Skeletal muscle cell (primary cell): ENCODE measurements around the gene AIG1.
"Not testable (repeated sequence)": the region's sequence is repeated elsewhere in the genome, so short reads cannot be mapped to it uniquely, and the experiment has no call there.

Source experiments
- DNase-seq: peaks from one replicate; pipeline ENCODE4 v3.0.0-alpha.2; 2010; ENCODE audit warnings: low read depth
- H3K4me3 ChIP-seq: 2 replicates; pipeline ENCODE4 v1.5.1; 2011; ENCODE audit warnings: low read depth, mild to moderate bottlenecking, control low read depth, low read length, moderate library complexity

The AIG1 gene

GRCh38 chr6:143119260-143119659 is 58.6 kb downstream of the AIG1 start:
- no peak for DNase-seq
- H3K4me3 ChIP-seq = no peak overlapping the region

GRCh38 chr6:143123081-143123480 is 62.4 kb downstream of the AIG1 start:
- no peak for DNase-seq
- no peak overlapping the region for H3K4me3 ChIP-seq

- no peak for DNase-seq
- H3K4me3 ChIP-seq = no peak overlapping the region
These were observed 63.3 kb downstream of the AIG1 start for GRCh38 chr6:143123941-143124340.

GRCh38 chr6:143125455-143125854 is 64.8 kb downstream of the AIG1 start:
- H3K4me3 ChIP-seq = no peak overlapping the region
- no peak for DNase-seq

GRCh38 chr6:143125864-143126573 is 65.3 kb downstream of the AIG1 start:
- DNase-seq = no peak
- no peak overlapping the region for H3K4me3 ChIP-seq

GRCh38 chr6:143126574-143126941 is 65.9 kb downstream of the AIG1 start:
- H3K4me3 ChIP-seq = no peak overlapping the region
- no peak for DNase-seq

GRCh38 chr6:143127941-143128680 is 67.4 kb downstream of the AIG1 start:
- no peak for DNase-seq
- no peak overlapping the region for H3K4me3 ChIP-seq

- DNase-seq = no peak
These were observed 68.0 kb downstream of the AIG1 start for GRCh38 chr6:143128681-143129015.

GRCh38 chr6:143130928-143131327 is 70.2 kb downstream of the AIG1 start:
- H3K4me3 ChIP-seq = no peak overlapping the region
- no peak for DNase-seq

More at GRCh38 chr6:143128681-143129015, 68.0 kb downstream of the AIG1 start:
- no peak overlapping the region for H3K4me3 ChIP-seq

GRCh38 chr6:143135325-143135724 is 74.6 kb downstream of the AIG1 start:
- DNase-seq = no peak
- no peak overlapping the region for H3K4me3 ChIP-seq

- no peak overlapping the region for H3K4me3 ChIP-seq
- no peak for DNase-seq
These were observed 75.3 kb downstream of the AIG1 start for GRCh38 chr6:143135797-143136561.

GRCh38 chr6:143136647-143137046 is 76.0 kb downstream of the AIG1 start:
- no peak overlapping the region for H3K4me3 ChIP-seq
- no peak for DNase-seq

GRCh38 chr6:143139239-143139784 is 78.6 kb downstream of the AIG1 start:
- DNase-seq = no peak
- no peak overlapping the region for H3K4me3 ChIP-seq

- not testable (repeated sequence) for DNase-seq, H3K4me3 ChIP-seq
These were observed 79.2 kb downstream of the AIG1 start for GRCh38 chr6:143139884-143140283.

GRCh38 chr6:143140767-143141166 is 80.1 kb downstream of the AIG1 start:
- no peak overlapping the region for H3K4me3 ChIP-seq

GRCh38 chr6:143141442-143141841 is 80.8 kb downstream of the AIG1 start:
- no peak overlapping the region for H3K4me3 ChIP-seq
- no peak for DNase-seq

More at GRCh38 chr6:143140767-143141166, 80.1 kb downstream of the AIG1 start:
- DNase-seq = no peak

- H3K4me3 ChIP-seq = no peak overlapping the region
These were observed 85.6 kb downstream of the AIG1 start for GRCh38 chr6:143146186-143146851.

GRCh38 chr6:143149771-143150170 is 89.1 kb downstream of the AIG1 start:
- no peak overlapping the region for H3K4me3 ChIP-seq
- DNase-seq = no peak

More at GRCh38 chr6:143146186-143146851, 85.6 kb downstream of the AIG1 start:
- DNase-seq = no peak

GRCh38 chr6:143150281-143150680 is 89.6 kb downstream of the AIG1 start:
- no peak overlapping the region for H3K4me3 ChIP-seq

GRCh38 chr6:143151381-143151780 is 90.7 kb downstream of the AIG1 start:
- DNase-seq = no peak
- H3K4me3 ChIP-seq = no peak overlapping the region

More at GRCh38 chr6:143150281-143150680, 89.6 kb downstream of the AIG1 start:
- DNase-seq = no peak
